ENCODE measurements around the gene KLHL42.

DNA sequence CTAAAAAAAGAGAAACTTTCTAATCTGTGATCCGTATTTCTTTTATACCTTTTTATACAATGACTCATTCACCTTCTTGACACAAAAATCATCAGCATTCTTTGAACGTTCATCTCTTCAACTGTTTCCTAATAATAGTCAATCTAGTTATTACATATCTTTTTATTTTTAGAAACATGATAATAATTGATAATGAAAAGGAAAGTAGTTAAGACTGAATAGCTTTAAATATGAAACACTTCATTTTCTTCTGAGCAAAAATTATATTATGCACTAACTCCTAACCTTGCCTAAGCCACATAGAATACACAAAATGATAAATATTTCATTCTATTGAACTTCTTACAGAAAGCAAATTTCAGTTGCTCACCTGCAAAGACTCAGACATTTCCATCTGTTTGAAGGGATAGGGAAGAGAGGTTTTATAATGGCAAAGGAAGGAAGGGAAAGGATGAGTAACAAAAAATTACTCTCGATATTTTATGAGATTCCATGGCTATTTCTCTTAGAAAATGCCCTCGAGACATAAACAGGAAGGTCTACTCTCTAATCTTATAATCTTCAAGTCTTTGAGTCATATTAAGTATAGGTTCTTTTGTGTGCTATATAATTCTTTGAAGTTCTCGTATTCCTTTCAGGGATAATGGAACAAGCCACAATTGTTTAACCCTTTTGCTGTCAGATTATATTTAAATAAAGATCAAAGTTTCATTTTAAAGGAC, 7.5 kb upstream of the KLHL42 start:
- no peak for TF ChIP-seq POLR2AphosphoS5 (IDR thresholded peaks at IDR 0.05; ENCODE audit: low read depth, low read length)
- TF ChIP-seq EGR1 (IDR thresholded peaks at IDR 0.05; ENCODE audit: low read depth), result no peak
- TF ChIP-seq EZH2phosphoT487 (IDR thresholded peaks at IDR 0.05; ENCODE audit: borderline replicate concordance), result no peak
- no peak for TF ChIP-seq ATF3 (IDR thresholded peaks at IDR 0.05)
- no peak for TF ChIP-seq ZNF274 (IDR thresholded peaks at IDR 0.05; ENCODE audit: low read depth, low read length)
- TF ChIP-seq, protein P1, sequence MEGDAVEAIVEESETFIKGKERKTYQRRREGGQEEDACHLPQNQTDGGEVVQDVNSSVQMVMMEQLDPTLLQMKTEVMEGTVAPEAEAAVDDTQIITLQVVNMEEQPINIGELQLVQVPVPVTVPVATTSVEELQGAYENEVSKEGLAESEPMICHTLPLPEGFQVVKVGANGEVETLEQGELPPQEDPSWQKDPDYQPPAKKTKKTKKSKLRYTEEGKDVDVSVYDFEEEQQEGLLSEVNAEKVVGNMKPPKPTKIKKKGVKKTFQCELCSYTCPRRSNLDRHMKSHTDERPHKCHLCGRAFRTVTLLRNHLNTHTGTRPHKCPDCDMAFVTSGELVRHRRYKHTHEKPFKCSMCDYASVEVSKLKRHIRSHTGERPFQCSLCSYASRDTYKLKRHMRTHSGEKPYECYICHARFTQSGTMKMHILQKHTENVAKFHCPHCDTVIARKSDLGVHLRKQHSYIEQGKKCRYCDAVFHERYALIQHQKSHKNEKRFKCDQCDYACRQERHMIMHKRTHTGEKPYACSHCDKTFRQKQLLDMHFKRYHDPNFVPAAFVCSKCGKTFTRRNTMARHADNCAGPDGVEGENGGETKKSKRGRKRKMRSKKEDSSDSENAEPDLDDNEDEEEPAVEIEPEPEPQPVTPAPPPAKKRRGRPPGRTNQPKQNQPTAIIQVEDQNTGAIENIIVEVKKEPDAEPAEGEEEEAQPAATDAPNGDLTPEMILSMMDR (IDR thresholded peaks at IDR 0.05 in 2 of 3, conservative IDR thresholded peaks at IDR 0.05 in 1 of 3; ENCODE audit: borderline replicate concordance in 1 of 3, insufficient read depth in 1 of 3, low read depth in 2 of 3, low read length in 2 of 3), result no peak
- no peak for TF ChIP-seq POLR2A (IDR thresholded peaks at IDR 0.05; ENCODE audit: borderline replicate concordance, extremely low read depth, insufficient read depth, insufficient read length)

Measured in HCT116 (cell line).